Nephron progenitor cell (in vitro differentiated cells): ENCODE data around the gene TCAP.

Experiments used
- DNase-seq: peaks from one replicate; pipeline ENCODE4 v3.0.0; 2021
- H3K27ac Mint-ChIP-seq: 2 replicates; pipeline ENCODE4 v1.8.0; 2021; ENCODE audit warnings: mild to moderate bottlenecking, moderate library complexity, mixed read lengths
- H3K27me3 Mint-ChIP-seq: 2 replicates; pipeline ENCODE4 v1.8.0; 2021; ENCODE audit warnings: mild to moderate bottlenecking, low read depth, mixed read lengths; ENCODE audit not compliant: poor library complexity
- H3K36me3 Mint-ChIP-seq: 2 replicates; pipeline ENCODE4 v1.8.0; 2021; ENCODE audit warnings: low read depth, mixed read lengths
- H3K4me1 Mint-ChIP-seq: 2 replicates; pipeline ENCODE4 v1.8.0; 2021; ENCODE audit warnings: mixed read lengths
- H3K4me3 Mint-ChIP-seq: 2 replicates; pipeline ENCODE4 v1.8.0; 2021; ENCODE audit warnings: mild to moderate bottlenecking, moderate library complexity, mixed read lengths
- H3K9me3 Mint-ChIP-seq: 2 replicates; pipeline ENCODE4 v1.8.0; 2021; ENCODE audit warnings: mild to moderate bottlenecking, moderate library complexity, mixed read lengths
- CTCF ChIP-seq: fragments of 200-600 bp; sonication (generic); IDR thresholded peaks from 2 replicates; pipeline ENCODE4 v1.5.0; 2021; ENCODE audit warnings: antibody characterized with exemption

TCAP gene

GRCh38 chr17:39687546-39688474 is 22.7 kb downstream of the TCAP start, which contains the start of gene PGAP3:
PGAP3 (minus strand) TSS chr17:39688057; CDS start chr17:39688014, 43 bp downstream.
- Mint-ChIP-seq H3K9me3 (no peaks in the 10 kb centered on the region), H3K4me1 (peaks cover 22% of the 10 kb centered on the region), H3K36me3 (peaks cover 17% of the 10 kb centered on the region), H3K27me3 (peaks cover 22% of the 10 kb centered on the region), H3K27ac (peak within 1 kb of the TSS; percentile 99), H3K4me3 (peak within 1 kb of the TSS; percentile 95)
- peak; percentile 88 for DNase-seq
- no peak for TF ChIP-seq CTCF

- TF ChIP-seq CTCF, result no peak
- peak overlapping the region; percentile 99 for H3K27ac Mint-ChIP-seq
- no peaks in the 10 kb centered on the region for H3K9me3 Mint-ChIP-seq
- H3K27me3 Mint-ChIP-seq, result peaks cover 22% of the 10 kb centered on the region
- H3K36me3 Mint-ChIP-seq, result peaks cover 12% of the 10 kb centered on the region
- H3K4me3 Mint-ChIP-seq, result peak overlapping the region; percentile 95
- peaks cover 22% of the 10 kb centered on the region for H3K4me1 Mint-ChIP-seq
- no peak for DNase-seq
Measured at GRCh38 chr17:39688475-39688835, 23.3 kb downstream of the TCAP start.

- Mint-ChIP-seq H3K4me1 (peaks cover 22% of the 10 kb centered on the region), H3K4me3 (peak overlapping the region; percentile 95), H3K27me3 (peaks cover 22% of the 10 kb centered on the region), H3K9me3 (no peaks in the 10 kb centered on the region), H3K36me3 (peaks cover 11% of the 10 kb centered on the region), H3K27ac (peak overlapping the region; percentile 24)
- DNase-seq, result no peak
- no peak for TF ChIP-seq CTCF
Measured at GRCh38 chr17:39688945-39689344, 23.8 kb downstream of the TCAP start.

- DNase-seq, result no peak
- Mint-ChIP-seq H3K27me3 (peaks cover 28% of the 10 kb centered on the region), H3K4me1 (peaks cover 35% of the 10 kb centered on the region), H3K27ac (no peak overlapping the region), H3K4me3 (no peak overlapping the region), H3K9me3 (no peaks in the 10 kb centered on the region), H3K36me3 (no peaks in the 10 kb centered on the region)
- TF ChIP-seq CTCF, result no peak
Measured at GRCh38 chr17:39694593-39694992, 29.4 kb downstream of the TCAP start.

GRCh38 chr17:39695089-39695474 is 29.9 kb downstream of the TCAP start:
- Mint-ChIP-seq H3K36me3 (no peaks in the 10 kb centered on the region), H3K27ac (no peak overlapping the region), H3K4me1 (peaks cover 38% of the 10 kb centered on the region), H3K9me3 (no peaks in the 10 kb centered on the region), H3K27me3 (peaks cover 30% of the 10 kb centered on the region), H3K4me3 (no peak overlapping the region)
- TF ChIP-seq CTCF, result no peak
- no peak for DNase-seq

- H3K36me3 Mint-ChIP-seq, result no peaks in the 10 kb centered on the region
- peaks cover 21% of the 10 kb centered on the region for H3K27me3 Mint-ChIP-seq
- H3K4me1 Mint-ChIP-seq, result peaks cover 50% of the 10 kb centered on the region
- no peak overlapping the region for H3K27ac Mint-ChIP-seq
- no peak for TF ChIP-seq CTCF
- no peak overlapping the region for H3K4me3 Mint-ChIP-seq
- DNase-seq, result no peak
- no peaks in the 10 kb centered on the region for H3K9me3 Mint-ChIP-seq
Measured at GRCh38 chr17:39696731-39697130, 31.6 kb downstream of the TCAP start.
